SH-SY5Y (cell line): ENCODE measurements around the gene CHMP5.

Experiments
- GATA2 ChIP-seq: IDR thresholded peaks from 2 replicates; pipeline ENCODE4 v1.6.1; 2011; ENCODE audit warnings: mild to moderate bottlenecking, low read depth, low read length
- GATA3 ChIP-seq: IDR thresholded peaks from 2 replicates; pipeline ENCODE4 v1.6.1; 2011; ENCODE audit warnings: low read depth, mild to moderate bottlenecking, low read length, moderate library complexity

Gene CHMP5

DNA sequence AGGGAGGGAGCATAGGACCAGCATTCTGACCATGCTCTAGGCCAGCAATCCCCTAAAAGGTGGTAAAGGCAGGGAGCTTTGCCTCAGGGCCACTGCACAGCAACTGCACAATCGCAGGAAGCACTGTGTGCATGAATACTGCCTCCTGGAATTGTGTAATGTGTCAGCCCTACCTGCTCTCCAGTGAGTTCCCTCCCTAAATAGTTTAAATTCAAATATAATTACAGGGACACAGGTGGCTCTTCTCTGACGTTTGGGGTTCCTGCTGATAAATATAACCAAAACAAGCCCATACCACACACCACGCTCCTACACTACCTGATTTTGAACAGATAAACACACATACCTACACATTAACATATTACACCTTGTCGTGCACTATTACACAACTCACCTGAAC lies 9.4 kb upstream of the CHMP5 start:
- no peak for TF ChIP-seq GATA2
- TF ChIP-seq GATA3, result no peak

DNA sequence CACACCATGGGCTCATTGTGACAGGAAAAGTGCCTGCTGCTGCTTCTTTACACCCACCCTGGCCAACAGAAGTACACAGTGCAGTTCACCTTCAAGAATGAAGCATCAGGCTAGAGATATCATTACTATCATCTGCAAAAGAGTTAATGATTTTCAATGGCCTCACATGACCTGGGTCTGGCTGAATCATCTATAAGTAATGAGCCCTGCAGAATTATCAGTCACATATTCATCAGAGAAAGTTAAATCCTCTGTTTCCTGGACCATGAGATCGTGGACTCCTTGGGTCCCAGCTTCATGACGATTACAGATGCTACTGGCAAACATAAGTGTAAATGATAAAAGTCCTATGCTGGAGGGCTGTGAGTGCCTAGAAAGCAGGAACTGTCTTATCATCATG lies 8.6 kb upstream of the CHMP5 start:
- TF ChIP-seq GATA3 (no peak), GATA2 (no peak)

DNA sequence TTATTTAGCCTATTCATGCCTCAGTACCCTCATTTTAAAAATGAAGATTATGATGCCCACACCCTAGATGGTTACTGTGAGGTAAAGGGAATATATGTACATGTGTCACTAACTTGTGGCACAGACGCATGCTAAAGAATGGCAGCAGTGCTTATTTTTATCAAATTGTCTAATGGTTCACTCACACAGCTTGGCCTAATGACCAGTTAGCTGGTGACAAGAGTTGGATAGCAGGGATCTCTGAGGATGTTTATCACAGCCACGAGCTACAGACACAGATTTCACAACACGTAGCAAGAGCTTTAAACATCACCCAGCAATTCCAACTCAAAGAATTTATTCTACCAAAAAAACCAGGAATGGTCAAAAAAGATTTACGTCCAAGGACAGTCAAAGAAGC lies 7.6 kb upstream of the CHMP5 start:
- TF ChIP-seq GATA3, result no peak

DNA sequence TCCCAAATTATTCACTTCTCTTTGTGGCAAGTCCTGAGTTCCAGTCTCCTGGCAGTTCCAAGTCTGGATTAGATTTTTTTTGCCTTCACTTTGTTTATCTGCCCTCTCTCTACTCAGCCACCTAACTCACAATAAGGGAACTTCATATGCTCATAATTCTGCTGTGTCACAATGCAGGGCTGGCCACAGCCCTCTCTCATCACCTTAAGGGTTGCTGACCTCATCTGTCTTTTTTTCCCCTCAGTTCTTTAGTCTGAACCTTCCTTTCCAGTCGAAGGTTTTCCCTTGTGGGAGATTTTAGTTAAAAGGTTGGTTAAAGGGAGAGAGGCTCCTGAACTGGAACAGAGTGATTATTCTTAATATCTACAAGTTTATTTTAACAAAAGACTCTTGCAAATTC lies 4.5 kb upstream of the CHMP5 start:
- TF ChIP-seq GATA3 (no peak), GATA2 (no peak)

DNA sequence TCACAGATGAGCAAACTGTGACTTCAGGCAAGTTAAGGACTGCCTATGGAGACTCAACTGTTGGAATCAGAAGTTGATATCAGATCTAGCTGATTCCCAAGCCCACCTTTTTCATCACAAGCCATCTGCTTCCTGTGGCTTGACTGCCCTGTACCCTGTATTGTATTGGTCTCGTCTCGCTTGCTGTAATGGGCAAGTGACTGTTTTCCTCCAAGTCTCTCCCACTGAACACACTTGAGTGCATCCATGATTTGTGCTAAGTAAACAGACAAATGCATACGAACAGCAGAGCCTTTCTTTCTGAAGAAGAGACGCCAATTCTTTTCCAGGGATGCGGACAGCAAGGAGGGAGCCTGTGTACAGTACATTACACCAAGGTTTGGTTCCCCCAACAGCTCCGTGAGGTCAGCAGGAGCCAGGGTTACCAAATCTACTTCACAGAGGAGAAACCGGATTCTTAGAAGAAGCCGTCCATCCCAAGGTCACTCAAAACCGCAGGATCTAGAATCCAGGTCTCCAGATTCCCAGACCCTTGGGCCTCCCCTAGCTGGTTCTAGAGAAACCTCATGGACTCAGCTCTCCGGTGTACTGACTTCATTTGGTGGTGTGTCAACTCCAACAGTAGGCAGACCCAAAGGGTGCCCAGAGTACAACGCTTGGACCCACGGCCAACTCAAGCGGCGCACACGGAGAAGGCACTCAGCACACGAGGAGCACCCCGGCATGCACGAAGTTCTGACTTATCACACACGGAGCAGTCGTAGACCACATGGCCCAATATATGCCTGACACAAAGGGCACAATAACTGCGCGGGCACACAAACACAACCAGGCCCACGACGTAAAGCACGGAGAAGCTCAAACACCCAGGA lies 1.5 kb upstream of the CHMP5 start:
- TF ChIP-seq GATA2, result no peak
- no peak for TF ChIP-seq GATA3

DNA sequence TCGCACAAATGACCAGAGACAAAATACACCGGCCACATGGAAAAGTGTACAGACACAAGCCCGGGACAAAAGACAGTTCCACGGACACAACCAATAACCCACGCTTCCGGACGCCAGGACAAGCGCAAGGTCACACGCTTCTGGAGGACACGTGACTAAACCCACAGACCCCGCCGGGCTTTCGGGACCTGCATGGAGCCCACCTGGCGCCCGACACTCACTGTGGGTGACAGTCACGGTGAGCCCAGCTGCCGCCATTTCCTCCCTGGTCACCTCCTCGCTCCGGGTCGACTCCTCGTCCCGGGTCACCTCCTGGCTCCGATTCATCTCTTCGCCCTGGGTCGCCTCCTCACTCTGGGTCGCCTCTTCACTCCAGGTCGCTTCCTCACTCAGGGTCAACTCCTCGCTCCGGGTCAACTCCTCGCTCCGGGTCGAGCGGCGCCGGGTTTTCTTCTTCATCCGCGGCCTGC lies 811 bp upstream of the CHMP5 start:
- TF ChIP-seq GATA3 (no peak), GATA2 (no peak)

DNA sequence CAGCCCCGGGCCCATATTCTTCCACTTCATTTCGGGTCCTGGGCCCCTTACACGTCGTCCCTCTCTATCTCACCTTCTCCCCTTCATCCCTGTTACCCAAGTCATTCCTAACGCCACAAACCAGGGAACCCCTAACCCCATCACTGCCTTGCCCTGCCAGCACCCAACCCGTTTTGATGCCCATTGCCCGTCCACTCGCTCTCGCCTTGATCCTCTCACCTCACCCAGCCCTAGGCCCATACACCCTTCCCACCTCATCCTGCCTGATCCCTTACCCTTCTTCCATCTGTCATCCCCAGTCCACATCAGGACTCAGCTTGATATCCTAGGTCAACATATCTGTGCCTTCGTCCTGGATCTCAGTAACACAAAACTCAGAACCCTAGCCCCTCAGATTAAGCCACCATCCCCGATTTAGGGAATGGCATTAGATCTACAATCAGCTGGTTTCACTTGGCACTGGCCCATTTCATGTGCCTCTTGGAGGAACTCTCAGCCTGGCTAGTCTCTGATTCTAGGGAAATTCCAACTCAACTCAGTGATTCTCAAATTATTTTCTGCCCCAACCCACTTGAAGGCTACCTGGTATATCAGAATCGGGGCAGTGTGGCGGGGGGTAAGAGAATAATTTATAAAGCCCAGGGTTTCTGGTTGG lies 489 bp downstream of the CHMP5 start:
- no peak for TF ChIP-seq GATA2
- TF ChIP-seq GATA3, result no peak

DNA sequence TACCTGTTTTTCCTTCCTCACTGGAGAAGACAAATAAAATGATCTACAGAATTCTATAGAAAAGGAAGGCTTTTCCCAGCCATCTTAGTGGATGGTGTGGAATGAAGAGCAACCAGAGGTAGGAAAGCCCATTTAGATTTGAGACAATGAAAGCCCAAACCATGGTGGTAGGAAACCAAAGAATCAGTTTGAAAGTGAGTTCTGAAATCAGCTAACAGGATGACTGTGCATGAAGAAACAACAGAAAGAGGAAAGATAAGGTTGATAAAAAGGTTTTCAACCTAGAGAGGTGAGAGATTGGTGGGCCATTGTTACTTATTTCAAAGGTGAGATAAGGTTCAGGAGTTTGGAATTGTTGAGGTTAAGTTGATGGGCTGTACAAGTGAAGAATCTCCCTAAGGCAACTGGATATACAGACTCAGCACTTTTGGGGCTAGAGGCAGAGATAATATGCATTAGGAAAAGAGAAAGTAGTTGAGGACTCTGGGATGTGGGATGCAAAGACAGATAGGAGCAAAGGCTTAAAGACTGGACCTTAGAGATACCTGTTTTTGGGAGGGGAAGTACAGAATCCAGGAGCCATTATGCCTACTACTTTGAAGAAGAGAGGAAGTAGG lies 2.4 kb downstream of the CHMP5 start:
- TF ChIP-seq GATA2 (no peak), GATA3 (no peak)

DNA sequence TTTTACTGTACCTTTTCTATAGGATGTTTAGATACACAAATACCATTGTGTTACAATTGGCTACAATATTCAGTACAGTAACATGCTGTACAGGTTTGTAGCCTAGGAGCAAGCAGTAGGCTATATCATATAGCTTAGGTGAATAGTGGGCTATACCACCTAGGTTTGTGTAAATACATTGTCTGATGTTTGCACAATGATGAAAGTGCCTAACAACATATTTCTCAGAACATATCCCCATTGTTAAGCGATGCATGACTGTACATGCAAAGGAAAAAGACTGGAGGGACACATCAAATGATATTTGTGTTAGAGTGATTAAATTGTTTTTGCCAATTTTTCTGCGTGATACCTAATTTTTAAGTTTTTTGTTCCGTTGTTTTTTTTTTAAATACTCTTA lies 5.3 kb downstream of the CHMP5 start:
- TF ChIP-seq GATA2, result no peak
- TF ChIP-seq GATA3, result no peak

DNA sequence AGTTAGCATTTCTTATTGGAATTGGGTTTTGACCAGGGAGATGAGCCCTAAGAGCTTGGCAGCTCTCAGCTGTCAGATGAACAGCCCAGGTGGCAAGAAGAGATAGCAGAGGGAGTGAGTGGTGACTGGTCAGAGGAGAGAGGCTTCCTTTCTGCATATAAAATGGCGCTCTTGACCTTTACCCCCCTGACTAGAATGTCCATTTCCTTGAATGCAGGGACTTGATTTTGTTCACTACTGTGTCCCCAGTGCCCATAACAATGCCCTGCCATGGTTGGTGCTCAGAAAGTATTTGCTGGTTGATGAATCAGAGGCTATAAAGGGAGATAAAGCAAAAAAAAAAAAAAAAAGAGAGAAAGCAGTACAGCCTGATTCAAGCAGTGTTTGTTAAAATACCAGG lies 7.2 kb downstream of the CHMP5 start:
- no peak for TF ChIP-seq GATA2
- no peak for TF ChIP-seq GATA3

DNA sequence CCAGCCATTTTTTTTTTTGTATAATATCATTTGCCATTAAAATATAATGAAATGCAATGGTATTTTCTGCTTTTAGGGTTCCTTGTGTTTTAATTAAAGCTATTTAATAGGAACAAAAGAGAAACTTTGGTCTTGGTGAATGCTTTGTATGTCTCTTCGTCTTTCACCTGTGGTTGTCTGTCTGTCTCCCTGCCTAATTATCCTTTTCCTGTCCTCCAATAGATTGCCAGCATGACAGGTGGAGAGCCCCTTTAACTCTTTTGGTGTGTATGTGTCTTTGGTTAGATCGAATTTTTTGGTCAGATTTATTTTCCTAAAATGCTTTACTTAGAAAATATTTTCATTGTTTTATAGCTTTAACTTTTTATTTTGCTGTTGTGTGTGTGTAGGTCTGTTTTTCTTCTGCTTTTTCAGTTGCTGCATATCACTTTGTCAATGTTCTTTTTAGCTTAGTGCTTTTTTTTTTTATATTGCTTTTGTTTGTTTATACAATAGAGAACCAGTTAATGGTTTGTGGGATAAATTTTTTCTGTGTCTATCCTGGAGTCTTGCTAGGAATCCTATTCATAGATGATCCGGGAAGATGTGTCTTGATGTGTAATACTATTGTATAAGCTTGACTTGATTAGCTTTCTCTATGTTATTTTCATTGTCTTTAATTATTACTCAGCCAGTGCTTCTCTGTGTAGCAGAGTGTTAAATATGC lies 8.6 kb downstream of the CHMP5 start:
- TF ChIP-seq GATA2 (no peak), GATA3 (no peak)

DNA sequence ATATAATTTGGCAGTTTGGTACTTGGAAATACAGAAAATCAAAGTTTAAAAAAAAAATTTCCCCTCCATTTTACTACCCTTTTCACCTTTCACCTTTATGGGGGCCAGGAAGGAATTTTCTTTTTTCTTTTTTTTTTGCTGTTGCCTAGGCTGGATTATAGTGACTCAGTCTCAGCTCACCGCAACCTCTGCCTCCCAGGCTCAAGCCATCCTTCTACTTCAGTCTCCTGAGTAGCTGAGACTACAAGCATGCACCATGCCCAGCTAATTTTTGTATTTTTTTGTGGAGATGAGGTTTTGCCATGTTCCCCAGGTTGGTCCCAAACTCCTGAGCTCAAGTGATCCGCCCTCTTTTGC lies 9.1 kb downstream of the CHMP5 start:
- TF ChIP-seq GATA2 (no peak), GATA3 (no peak)

DNA sequence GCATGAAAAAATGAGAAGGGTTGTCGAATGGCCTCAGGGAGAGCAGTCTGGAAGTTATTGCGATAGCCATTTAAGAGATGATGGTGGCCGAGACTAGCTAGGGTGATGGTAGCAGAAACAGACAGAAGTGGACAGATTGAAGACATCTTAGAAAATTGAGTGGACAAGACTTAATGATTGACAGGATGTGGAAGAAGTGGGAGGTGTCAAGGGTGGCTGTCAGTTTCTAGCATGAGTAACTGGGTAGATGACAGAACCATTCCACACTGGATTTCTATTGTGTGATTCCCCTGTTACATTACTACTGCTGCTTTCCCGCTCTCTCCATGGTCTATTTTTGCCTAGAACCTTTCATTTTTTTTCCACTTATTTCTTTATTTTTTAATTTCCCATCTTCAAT lies 12.6 kb downstream of the CHMP5 start:
- TF ChIP-seq GATA2 (no peak), GATA3 (no peak)

DNA sequence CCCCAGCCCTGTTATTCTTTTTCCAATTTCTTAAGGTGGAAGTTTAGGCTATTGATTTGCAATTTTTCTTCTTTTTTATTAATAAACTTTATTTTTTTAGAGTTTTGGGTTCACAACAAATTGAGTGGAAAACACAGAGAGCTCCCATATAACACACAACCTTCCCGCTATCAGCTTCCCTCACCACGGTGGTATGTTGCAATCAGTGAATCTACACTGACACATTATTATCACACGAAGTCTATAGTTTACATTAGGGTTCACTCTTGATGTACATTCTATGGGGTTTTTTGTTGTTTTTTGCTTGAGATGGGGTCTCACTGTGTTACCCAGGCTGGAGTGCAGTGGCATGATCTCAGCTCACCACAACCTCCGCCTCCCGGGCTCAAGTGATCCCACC lies 20.7 kb downstream of the CHMP5 start:
- TF ChIP-seq GATA3 (no peak), GATA2 (no peak)
